HK-2 (cell line): ENCODE data around the gene YIPF3.
"Not testable (repeated sequence)": the region's sequence is repeated elsewhere in the genome, so short reads cannot be mapped to it uniquely, and the experiment has no call there.

Experiments used
- DNase-seq: peaks from one replicate; pipeline ENCODE4 v3.0.0-alpha.2; 2018; ENCODE audit not compliant: unreplicated experiment

YIPF3 gene

DNA sequence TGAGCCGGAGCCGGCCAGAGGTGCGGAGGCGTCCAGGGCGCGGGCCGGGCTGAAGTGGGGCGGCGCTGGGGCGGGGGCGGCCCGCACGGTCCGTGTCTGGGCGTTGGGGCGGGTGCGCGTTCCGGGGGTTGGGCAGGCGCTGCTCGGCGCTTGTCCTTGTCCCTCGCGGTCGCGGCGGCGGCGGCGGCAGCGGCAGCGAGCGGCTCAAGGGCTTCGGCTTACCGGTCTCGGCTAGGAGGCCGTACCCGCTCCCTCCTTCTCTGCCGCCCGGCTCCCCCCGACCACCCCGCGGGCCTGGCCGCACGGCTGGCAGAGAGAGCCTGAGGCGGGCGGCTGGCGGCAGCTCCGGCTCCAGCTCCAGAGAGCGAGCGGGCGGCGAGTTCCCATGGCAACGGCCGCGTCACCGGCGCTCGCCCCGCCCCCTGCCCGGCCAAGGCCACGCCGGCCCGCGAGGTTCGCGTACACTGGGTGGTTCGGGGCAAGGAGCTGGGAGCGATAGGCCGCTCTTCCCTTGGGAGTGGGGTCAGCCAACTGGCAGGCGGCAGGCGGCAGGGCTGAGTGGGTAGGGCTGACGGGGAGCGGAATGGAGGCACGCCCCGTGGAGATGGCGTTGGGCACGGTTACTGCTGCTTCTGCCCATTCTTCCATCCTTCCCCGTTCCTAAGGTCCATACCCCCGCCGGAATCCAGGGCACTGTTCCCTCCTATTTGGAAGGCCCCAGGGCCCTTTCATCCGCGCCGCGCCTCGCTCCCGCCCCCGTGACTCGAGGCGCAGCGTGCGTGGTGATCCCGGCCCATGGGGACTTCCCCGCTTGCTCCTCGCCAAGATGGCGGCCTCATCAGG, 6.5 kb downstream of the YIPF3 start, which contains the start of gene LRRC73:
Gene LRRC73 (minus strand): TSS at position 363 of the 843 bp plus-strand sequence. CDS start 561 bp downstream, outside the sequence.
- peak; percentile 81 for DNase-seq

DNA sequence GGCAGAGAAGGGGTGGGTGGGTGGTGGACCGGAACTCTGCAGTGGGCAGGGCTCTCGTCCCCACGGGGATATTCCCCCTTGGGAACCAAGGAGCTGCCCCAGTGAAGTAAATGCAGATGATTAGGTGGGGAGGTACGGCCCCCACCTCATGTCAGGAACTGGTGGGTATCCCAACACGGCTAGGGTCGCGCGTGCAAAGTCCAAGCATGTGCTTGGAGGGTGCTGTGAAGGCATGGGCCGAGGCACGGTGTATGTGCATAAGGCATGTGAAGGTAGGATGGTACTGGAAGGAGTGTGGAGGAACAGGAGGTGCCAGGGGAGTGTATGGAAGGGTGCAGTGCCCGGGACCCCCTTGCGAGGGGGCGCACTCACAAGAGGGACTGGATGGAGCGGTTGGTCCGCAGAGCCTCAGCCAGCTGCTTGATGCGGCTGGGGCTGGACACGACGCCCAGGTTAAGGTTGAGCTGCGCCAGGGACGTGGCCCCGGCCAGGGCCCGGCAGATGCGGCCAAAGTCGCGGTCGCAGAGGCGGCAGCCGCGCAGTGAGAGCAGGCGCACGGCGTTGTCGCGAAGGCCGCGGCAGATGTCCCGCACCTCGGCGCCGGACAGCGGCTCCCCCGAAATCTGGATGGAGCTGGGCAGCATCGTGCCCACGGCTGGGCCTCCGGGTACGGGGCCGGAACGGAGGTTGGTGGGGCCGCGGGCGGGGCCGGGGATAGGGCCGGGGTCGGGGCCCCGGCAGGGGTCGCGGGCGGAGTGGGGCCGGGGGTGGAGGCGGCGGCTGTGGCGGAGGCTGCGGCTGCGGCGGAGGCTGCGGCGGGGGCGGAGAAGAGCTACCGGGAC, 7.4 kb downstream of the YIPF3 start:
- DNase-seq: peak; percentile 21

DNA sequence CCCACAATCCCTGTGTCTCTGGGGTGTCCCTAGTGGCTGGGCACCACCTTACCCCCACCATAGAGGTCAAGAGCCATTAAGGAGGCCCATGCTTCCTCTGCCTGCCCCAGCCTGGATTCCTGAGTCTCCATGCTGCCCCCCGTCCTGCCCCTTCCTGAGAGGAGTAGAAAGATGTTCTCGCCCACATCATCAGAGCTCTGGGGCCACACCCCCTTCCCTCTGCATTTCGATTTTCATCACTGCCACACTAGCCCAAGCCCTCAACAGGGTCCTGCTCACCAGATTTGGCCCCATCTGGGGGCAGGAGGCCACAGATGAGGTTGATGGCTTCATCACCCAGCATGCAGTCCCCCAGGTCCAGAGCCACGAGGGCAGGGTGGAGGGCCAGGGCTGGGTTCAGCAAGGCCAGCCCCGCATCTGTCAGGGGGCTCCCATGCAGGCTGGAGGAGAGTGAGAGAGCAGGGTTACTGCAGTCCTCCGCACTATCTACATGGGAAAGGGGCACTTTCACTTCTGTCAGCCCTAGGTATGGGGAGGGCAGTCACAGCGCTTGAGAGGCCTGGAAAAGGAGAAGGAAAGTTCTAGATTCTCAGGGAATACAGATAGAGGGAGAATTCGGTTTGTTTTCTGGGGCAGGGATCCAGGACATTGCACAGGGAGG, 8.1 kb downstream of the YIPF3 start:
- no peak for DNase-seq

DNA sequence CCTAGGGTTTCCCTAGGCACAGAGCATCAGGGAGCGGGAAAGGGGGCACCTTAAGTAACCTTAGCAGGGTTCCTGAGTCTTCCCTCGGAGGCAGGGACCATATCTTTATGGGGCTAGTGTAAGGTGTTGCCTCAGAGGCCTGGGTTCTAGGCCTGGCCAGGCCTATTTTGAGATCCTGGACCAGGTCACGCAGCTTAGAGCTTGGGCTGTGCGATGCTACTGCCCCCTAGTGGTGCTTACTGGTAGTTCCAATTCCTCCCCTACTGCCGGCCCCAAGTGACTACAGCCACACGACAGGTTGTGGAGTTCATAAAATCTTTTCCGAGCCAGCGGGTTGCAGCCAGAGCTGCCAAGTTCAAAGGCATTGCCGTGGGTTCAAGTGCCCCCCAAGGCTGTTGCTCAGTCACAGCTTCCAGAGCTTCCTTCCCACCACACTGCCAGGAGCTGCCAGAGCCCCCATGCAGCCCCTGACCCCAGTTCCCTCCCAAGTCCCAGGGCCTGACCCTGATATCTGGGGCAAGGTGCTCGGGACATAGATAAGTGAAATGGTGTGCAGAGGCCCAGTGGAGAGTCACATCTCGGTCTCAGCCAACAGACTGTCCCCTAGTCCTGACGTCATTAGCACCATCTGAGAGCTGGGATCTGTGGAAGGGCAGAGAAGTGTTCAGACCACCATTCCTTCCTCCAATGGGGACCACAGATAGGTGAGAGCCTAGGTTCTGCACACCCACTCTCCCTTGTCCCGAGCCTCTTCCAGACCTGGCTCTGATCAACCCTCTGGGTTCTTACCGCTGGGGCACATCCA, 9.9 kb downstream of the YIPF3 start:
- DNase-seq: peak; percentile 85

DNA sequence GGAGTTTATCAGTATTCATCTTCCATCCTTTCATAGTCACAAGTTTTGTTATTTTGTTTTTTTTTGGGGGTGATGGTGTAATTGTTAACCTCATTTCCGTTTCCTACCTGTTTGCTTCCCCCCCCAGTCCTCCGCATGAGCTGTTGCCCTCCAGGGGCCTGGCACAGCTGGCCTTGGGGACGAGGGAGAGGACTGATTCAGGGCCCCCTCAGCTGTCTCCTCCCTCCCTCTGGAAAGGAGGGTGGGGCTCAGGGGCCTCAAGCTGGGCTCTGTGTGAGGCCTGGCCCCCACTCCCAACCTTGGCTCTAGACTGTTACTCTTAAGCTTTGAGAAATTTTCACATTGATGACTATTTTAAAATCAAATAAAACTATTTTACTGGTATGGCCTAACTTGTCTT, 10.6 kb downstream of the YIPF3 start:
- no peak for DNase-seq

DNA sequence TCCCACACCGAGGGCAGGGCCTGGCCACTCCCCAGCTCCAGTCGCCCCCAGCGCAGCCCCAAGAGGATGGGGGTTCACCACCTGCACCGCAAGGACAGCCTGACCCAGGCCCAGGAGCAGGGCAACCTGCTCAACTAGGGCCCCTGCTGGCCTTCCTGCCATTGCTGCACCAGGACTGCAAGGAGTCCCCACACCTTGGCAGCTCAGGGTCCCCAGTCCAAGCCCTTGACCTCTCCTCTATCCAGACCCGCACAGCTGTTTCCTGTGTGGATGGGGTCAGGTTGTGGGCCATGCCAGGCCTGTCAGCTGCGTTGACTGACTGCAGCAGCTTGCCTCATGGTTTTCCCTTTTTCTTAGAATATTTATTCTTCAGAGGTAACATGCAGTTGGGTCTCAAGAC, 11.0 kb downstream of the YIPF3 start:
- no peak for DNase-seq

DNA sequence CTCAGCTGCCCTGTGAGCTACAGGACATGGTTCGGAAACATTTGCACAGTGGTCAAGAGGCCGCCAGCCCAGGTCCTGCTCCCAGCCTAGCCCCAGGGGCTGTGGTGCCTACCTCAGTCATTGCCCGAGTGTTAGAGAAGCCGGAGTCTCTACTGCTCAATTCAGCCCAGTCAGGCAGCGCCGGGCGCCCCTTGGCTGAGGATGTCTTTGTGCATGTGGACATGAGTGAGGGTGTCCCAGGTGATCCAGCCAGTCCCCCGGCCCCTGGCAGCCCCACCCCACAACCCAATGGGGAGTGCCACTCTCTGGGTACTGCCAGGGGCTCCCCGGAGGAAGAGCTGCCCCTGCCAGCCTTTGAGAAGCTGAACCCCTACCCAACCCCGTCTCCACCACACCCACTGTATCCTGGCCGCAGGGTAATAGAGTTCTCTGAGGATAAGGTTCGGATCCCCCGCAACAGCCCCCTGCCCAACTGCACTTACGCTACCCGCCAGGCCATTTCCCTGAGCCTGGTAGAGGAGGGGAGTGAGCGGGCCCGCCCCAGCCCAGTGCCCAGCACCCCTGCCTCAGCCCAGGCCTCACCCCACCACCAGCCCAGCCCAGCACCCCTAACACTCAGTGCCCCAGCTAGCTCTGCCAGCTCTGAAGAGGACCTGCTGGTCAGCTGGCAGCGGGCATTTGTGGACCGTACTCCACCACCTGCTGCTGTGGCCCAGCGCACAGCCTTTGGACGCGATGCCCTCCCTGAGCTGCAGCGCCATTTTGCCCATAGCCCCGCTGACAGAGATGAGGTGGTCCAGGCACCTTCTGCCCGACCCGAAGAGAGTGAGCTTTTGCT, 11.8 kb downstream of the YIPF3 start:
- no peak for DNase-seq

DNA sequence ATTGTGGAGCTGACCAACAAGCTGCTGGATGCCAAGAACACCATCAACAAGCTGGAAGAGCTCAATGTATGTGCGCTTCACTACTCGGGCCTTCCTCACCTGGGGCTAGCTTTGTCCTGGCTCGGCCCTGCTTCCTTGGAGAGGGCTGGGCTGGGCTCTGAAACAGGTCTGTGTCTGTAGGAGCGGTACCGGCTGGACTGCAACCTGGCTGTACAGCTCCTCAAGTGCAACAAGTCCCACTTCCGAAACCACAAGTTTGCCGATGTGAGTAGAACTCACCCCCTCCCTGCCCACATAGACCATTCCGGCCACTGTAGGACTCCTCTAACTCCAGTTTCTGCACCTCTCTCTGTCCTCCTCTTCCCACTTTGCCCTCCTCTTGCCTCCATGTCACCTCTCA, 13.3 kb downstream of the YIPF3 start:
- DNase-seq: no peak

DNA sequence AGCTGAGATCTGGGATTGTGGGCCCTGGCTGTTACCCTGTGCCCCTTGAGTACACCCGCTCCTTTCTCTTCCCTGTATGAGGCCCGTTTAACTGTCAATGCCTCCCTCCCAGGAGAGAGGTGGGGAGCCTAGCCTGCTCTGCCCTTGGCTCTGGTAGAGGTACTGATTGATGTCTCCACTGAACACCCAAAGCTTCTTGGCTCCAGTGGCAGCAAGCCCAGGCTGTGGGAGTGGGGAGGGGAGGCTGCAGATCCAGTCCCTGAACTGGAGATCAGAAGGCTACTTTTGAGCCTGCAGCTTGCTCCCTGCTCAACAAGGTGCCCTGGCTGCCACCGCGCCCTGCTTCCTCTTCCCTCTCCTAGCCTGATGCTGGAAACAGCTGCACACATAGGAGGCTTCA, 14.1 kb downstream of the YIPF3 start:
- DNase-seq: no peak

DNA sequence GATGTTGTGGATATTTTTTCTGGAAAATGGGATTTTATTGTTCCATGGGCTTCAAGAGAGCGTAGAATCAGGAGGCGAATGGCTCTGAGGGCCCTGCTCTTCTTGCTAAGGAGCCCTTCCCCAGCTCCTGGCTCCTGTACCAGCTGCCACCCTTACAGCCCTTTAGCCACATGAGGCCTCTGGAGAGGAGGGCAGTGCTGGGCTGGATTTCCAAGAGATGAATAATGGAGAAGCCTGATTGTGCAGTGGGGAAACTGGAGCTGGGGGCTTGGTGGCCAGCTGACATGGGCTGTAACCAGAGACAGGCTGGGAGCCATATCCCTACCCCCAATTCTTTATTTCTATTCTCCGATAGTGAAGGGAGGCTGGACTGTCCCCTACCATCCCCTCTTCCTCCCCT, 15.8 kb downstream of the YIPF3 start:
- DNase-seq: no peak

DNA sequence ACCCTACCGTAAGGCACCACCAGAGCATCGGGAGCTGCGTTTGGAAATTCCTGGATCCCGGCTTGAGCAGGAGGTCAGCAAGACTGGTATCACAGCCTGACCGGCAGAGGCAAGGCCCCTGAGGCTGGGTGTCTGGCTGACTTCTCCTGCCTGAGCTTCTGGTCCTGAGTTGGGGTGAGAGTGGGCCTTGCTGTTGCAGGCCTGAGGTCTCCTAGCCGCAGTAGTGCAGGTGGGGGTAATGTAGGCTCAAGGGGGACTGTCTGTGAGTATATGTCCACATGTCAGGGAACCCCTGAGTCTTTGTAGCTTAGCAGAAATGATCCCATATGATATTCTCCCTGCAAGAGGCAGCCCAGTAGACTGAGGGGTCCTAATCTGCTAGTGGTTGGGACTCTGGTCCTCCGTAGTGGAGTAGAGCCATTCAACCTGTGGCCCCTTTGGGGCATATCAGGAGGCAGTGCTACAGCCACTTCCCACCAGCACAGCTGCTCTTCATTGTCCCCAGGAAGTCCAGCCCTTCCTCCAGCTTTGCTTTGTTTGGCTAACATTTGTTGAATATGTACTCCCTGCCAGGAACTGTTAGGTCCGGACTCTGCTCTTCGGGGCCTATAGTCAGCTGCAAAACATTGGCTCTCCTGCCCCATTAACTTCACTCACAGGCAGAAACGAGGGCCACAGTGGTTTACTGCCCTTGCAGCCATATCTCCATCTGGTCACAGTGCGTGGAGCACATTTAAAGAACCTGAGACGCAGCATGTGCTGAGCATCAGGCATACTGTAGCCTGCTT, 17.5 kb downstream of the YIPF3 start:
- no peak for DNase-seq

DNA sequence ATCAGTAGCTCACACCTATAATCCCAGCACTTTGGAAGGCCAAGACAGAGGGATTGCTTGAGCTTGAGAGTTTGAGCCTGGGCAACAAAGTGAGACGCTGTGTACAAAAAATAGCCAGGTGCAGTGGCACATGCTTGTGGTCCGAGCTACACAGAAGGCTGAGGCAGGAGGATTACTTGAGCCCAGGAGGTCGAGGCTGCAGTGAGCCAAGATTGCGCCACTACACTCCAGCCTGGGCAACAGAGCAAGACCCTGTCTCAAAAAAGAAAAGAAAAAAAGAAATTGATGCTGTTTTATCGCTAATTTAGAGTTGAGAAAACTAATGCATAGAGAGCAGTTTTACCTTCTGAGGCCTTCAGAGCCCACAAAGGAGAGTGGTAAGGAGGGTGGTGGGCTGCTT, 18.4 kb downstream of the YIPF3 start:
- DNase-seq: not testable (repeated sequence)

DNA sequence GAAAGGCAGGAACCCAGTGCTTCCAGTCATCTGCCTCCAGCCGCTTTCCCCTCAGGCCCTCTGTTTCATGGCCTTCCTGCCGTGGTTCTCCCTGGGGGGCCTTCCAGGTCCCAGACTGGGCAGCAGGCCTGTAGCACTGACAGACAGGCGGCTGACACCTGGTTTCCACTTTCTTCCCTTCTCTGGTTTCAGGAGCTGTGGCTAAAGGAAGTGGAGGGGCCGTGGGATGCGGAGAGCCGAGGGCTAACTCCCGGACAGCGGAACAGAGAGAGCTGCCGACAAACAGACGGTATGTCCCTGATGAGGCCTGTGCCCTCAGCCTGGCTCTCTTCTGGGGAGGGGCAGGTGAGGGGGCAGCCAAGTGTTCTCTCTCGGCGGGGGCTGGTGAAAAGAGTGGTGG, 19.0 kb downstream of the YIPF3 start:
- DNase-seq: no peak

DNA sequence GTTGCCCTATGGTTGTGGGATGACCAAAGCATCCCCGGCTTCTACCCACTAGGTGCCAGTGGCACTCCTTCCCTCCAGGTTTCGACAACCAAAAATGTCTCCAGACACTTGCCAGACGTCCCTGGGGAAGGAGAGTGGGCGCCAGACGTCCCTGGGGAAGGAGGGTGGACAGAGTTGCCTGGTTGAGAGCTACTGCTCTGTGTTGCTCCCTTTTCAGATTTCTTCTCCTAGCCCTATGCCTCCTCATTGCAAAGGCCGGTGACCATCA, 19.7 kb downstream of the YIPF3 start:
- DNase-seq: no peak

DNA sequence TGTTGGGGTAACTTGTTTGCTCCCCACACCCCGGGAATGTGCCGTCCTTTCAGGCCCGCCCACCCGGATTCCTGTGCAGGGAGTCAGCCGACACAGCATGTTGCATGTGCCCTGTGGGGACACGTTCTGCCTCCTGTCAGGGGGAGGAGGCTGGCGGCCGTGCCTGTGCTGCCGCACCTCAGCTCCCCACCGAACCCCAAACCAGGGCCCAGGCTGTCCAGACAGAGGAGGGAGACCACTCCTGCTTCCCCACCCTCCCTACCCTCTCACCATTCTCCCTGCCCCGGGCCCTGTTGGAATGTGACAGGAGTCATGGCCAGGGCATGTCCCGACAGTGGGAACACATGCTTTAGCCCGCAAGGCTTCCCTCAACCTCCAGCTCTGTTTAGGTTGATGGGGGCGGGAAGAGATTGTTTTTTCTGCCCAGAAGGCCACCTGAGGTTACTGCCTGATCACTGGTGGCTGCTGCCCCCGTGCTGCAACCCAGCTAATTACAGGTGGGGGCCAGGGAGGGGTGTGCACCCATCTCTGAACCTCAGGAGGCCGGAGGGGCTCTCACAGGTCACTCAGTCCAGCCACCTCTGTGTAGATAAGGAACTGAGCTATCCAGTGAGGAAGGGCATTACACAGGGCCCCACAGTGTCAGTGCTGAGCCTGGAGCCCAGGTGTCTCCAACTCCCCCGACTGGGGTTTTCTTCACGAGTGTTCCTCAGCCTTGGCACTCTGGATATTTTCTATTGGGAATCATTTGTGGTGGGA, 20.2 kb downstream of the YIPF3 start:
- DNase-seq: peak; percentile 69

DNA sequence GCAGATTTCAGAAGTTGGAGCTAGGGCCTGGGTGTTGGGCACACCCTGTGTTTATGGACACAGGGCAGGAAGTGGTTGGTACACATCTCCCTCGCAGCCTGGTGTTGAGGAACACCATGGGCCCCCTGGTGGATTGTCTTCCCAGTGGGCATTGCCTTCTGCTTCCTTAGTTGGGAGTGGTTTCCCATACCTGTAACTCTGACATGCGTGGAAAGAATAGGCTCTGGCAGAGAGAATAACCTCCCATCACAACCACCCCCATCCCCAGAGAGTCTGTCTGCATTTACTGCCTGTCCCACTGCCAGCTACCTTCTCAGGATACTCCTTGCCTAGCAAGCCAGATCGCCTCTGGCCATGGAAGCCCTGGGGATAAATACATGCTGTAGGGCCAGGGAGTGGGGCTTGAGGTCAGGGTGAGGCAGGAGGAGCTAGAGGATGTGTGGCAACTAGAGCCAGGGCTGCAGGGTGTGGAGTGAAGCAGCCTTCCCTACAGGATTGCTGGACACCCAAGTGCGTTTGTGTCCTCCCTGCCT, 21.3 kb downstream of the YIPF3 start:
- DNase-seq: no peak

DNA sequence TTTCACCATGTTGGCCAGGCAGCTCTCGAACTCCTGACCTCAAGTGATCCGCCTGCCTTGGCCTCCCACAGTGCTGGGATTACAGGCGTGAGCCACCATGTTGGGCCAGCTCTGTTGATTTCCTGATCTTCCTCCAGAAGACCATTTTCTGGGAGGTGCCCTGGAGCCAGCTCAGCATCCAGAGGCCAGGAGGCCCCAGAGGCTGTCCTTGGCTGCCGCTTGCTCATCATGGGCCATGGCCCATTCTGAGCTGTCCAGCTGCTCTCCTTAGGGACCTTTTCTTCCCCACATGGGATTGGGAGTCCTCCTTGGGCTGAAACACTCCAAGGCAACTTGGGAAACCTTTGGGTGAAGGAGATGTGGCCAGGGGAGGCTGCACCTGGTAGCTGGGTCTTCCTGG, 22.0 kb downstream of the YIPF3 start:
- DNase-seq: no peak

DNA sequence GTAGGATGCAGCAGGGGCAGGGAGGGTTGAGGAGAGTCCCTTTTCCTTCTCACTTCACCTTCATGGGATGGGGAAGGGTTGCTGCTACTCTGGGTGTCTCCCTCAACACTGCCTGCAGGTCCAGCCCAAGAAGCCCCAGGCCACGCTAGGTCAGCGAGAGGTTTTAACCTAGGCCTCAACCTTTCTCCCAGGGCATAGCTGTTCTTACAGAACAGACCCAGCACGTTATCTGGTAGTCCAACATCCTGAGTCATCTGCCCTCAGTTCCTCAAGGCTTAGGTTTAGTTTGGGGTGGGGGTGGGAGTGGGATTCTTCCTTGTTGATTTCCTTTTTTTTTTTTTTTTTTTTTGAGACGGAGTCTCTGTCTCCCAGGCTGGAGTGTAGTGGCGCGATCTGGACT, 22.4 kb downstream of the YIPF3 start:
- no peak for DNase-seq

DNA sequence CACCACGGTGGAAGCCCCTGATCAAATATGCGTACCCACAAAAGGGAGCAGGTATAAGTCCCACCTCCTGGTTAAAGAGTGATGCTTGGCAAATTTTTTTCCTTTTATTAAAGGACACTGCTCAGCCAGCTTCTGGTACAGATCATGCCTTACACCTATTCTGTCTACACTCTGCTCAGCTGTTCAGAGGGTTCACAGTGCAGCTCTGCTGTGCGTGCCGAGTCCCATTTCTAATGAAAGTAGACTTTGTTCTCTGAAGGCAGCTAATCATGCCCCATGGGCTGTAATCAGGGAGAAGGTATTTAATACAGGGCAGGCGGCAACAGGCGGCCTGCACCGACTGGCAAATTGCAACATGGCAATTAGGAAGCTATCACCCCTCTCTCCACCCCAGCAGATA, 22.9 kb downstream of the YIPF3 start:
- DNase-seq: no peak
